ENCODE data around the gene CARD10. TPM values are rescaled to one million over a fixed set of nuclear protein-coding genes. Genes with fewer than 3 reads are reported as not detected.

CARD10 gene
- total and polyA plus RNA-seq, 2 donors = 4.5 to 16.6 TPM

GRCh38 chr22:37488337-37489135 is 30.7 kb downstream of the CARD10 start:
- no peak overlapping the region for H3K4me3 ChIP-seq (ENCODE audit: low read depth, low read length)
- H3K36me3 ChIP-seq (ENCODE audit: insufficient read depth) = no peaks in the 10 kb centered on the region
- H3K4me1 ChIP-seq (ENCODE audit: insufficient read depth) = no peaks in the 10 kb centered on the region
- WGBS = 71% methylated on average over 15 of the region's 15 CpGs
- no peak for DNase-seq (ENCODE audit: extremely low spot score)
- no peak overlapping the region for H3K27ac ChIP-seq (ENCODE audit: low read depth)

DNA sequence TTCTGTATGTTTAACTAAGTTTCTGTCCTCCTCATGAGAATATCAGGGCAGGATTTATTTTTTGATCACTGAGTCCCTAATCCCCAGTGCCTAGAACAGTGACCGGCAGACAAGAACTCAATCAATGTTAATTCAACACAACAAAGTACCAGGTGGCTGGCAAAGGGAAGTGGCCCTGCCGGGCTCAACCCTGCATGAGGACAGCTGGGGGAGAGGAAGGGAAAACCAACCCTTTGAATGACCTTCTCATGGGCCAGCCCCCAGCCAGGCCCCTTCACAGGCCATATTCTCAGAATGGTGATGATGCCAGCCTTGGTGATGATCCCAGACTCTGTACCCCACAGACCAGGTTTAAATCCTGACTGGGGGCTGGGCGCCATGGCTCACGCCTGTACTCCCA is 31.6 kb downstream of the CARD10 start:
- 78% methylated on average over 4 of the region's 4 CpGs for WGBS
- Histone ChIP-seq H3K4me1 (ENCODE audit: insufficient read depth) (no peaks in the 10 kb centered on the region), H3K36me3 (ENCODE audit: insufficient read depth) (no peaks in the 10 kb centered on the region), H3K27ac (ENCODE audit: low read depth) (no peak overlapping the region), H3K4me3 (ENCODE audit: low read depth, low read length) (no peak overlapping the region)
- DNase-seq (ENCODE audit: extremely low spot score) = no peak

GRCh38 chr22:37487129-37487528 is 32.1 kb downstream of the CARD10 start:
- Histone ChIP-seq H3K4me1 (ENCODE audit: insufficient read depth) (no peaks in the 10 kb centered on the region), H3K27ac (ENCODE audit: low read depth) (no peak overlapping the region), H3K36me3 (ENCODE audit: insufficient read depth) (no peaks in the 10 kb centered on the region), H3K4me3 (ENCODE audit: low read depth, low read length) (no peak overlapping the region)
- DNase-seq (ENCODE audit: extremely low spot score) = no peak
- WGBS = 77% methylated on average over 10 of the region's 10 CpGs

- no peaks in the 10 kb centered on the region for H3K36me3 ChIP-seq (ENCODE audit: insufficient read depth)
- H3K4me3 ChIP-seq (ENCODE audit: low read depth, low read length) = peak within 1 kb of the TSS; percentile 41
These were observed 32.9 kb downstream of the CARD10 start, which contains the start of gene MFNG for GRCh38 chr22:37486224-37486845. Gene MFNG (minus strand): TSS chr22:37486384. CDS start chr22:37486177, 207 bp downstream.

DNA sequence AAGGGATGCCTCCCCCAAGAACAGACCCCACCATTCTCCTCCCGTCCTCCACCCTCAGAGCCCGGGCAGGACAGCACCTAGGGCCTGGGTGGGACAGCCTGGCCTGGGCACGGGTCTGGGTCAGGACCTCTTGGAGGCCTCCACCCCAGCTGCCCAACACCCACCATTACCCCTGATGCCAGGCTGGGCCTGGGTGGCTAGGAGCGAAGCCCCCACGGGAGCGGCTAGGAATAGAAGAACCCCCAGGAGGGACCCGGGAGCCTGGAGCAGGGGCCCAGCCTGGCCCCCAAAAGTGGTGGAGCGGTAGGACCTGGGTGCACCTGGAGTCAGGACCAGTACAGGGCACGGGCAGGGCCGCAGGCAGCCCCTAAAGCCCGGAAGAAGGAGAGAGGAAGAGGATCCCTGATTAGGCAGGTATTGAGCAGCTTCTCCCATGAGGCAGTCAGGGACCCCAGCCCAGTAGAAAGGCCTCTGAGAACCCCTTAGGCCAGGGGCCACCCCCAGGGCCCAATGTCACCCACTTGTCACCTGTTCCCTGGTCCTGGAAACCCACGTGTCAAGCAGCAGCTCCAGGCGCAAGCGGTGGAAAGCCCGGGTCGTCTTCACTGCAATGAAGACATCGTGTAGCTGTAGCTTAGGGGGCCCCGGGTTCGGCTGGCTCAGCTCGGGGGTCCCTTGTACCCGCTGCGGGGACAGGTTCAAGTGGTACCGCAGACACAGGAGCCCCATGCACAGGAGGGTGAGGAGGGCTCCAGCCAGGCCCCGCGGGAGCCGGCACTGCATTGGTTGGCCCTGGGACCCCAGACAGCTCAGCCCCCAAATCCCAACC is 33.6 kb downstream of the CARD10 start:
- H3K27ac ChIP-seq (ENCODE audit: low read depth) = no peak overlapping the region

More at GRCh38 chr22:37486224-37486845, 32.9 kb downstream of the CARD10 start, which contains the start of gene MFNG:
- Histone ChIP-seq H3K27ac (ENCODE audit: low read depth) (no peak within 1 kb of the TSS), H3K4me1 (ENCODE audit: insufficient read depth) (no peaks in the 10 kb centered on the region)
- no peak for DNase-seq (ENCODE audit: extremely low spot score)
- 3% methylated on average over 24 of the region's 24 CpGs for WGBS

DNA sequence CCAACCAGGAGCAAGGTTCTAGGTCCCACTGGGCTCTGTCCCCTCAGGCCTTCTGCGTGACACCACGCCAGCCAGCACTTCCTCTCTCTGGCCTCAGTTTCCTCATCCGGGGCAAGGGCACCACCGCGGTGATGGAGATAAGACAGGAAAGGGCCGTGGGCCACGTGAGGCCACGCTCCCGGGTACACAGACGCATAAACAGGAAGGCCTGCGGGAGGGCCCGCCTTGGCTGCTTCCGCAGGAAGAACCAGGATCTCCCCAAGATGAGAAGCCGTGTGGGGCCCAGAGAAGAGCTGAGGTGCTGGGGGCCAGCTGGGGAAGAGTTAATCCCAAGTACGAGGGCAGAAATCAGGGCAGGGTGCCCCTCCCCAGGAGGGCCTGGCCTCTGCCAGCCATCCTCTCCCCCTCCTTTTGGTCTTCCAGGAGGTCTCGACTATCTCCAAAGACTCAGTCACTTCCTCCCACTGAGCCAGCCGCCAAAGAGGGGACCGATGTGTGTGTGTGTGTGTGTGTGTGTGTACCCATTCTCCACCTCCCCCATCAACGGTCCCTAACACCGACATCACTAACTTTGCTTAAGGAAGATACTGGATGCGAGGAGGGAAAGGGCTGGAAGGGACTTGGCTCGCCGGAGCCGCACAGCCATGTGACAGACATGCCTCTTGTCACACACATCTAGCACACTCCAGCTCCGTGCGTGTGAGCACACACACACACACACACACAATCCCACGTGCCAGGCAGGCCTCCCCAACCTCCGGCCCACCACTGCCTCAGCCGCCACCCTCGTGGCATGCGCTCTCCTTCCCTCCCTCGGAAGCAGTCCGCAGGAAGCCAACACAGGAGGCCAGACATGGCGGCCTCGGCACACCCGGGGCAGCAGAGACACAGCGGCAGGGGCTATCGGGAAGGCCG is 34.5 kb downstream of the CARD10 start:
- Histone ChIP-seq H3K36me3 (ENCODE audit: insufficient read depth) (no peaks in the 10 kb centered on the region), H3K4me3 (ENCODE audit: low read depth, low read length) (peak overlapping the region; percentile 41), H3K27ac (ENCODE audit: low read depth) (no peak overlapping the region), H3K4me1 (ENCODE audit: insufficient read depth) (no peaks in the 10 kb centered on the region)
- no peak for DNase-seq (ENCODE audit: extremely low spot score)
- WGBS = 69% methylated on average over 39 of the region's 39 CpGs

More for the DNA sequence above, 33.6 kb downstream of the CARD10 start:
- H3K36me3 ChIP-seq (ENCODE audit: insufficient read depth) = no peaks in the 10 kb centered on the region
- H3K4me3 ChIP-seq (ENCODE audit: low read depth, low read length) = peak overlapping the region; percentile 41
- WGBS = 63% methylated on average over 26 of the region's 26 CpGs
- DNase-seq (ENCODE audit: extremely low spot score) = no peak
- H3K4me1 ChIP-seq (ENCODE audit: insufficient read depth) = no peaks in the 10 kb centered on the region

DNA sequence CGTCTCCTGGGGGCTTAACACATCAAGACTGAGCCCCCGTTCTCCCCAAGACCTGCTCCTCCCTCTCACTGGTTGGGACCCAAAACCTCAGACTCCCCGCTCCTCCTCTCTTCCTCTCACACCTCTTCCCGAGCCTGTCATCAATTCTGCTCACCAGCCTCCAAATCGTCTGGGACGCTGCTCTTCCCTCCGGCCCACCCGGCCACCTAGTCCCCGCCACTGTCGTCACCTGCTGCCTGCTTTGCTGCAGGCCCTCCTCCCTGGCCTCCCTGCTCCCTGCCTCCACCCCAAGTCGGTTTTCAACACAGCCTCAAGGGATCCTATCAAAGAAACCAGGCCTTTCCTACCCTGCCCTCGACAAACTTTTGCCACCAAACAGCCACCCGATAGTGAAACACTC is 36.2 kb downstream of the CARD10 start:
- H3K4me3 ChIP-seq (ENCODE audit: low read depth, low read length) = no peak overlapping the region
- H3K27ac ChIP-seq (ENCODE audit: low read depth) = no peak overlapping the region
- no peaks in the 10 kb centered on the region for H3K4me1 ChIP-seq (ENCODE audit: insufficient read depth)
- H3K36me3 ChIP-seq (ENCODE audit: insufficient read depth) = no peaks in the 10 kb centered on the region
- 68% methylated on average over 13 of the region's 13 CpGs for WGBS
- no peak for DNase-seq (ENCODE audit: extremely low spot score)

DNA sequence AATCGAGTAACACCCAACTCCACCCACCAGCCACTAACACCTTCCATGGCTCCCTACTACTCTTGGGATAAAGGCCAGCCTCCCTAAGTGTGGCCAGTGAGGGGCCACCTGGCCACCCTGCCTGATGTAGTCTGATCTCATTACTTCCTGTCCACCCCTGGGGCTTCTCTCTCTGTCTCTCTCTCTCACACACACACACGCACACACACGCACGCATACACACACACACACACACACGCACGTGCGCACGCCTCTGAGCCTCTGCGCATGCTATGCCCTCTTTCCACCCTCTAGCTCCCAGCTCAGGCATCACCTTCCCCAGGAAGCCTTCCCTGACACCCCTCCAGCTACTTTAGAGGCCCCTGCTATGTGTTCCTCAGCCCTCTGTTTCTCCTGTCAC is 37.0 kb downstream of the CARD10 start:
- H3K4me3 ChIP-seq (ENCODE audit: low read depth, low read length) = no peak overlapping the region
- DNase-seq (ENCODE audit: extremely low spot score) = no peak
- 77% methylated on average over 9 of the region's 9 CpGs for WGBS
- no peak overlapping the region for H3K27ac ChIP-seq (ENCODE audit: low read depth)
- no peaks in the 10 kb centered on the region for H3K36me3 ChIP-seq (ENCODE audit: insufficient read depth)
- no peaks in the 10 kb centered on the region for H3K4me1 ChIP-seq (ENCODE audit: insufficient read depth)

- DNase-seq (ENCODE audit: extremely low spot score) = no peak
- Histone ChIP-seq H3K36me3 (ENCODE audit: insufficient read depth) (no peaks in the 10 kb centered on the region), H3K4me3 (ENCODE audit: low read depth, low read length) (no peak overlapping the region), H3K4me1 (ENCODE audit: insufficient read depth) (no peaks in the 10 kb centered on the region), H3K27ac (ENCODE audit: low read depth) (no peak overlapping the region)
- 77% methylated on average over 12 of the region's 12 CpGs for WGBS
These were observed 37.8 kb downstream of the CARD10 start for GRCh38 chr22:37481347-37481907.

DNA sequence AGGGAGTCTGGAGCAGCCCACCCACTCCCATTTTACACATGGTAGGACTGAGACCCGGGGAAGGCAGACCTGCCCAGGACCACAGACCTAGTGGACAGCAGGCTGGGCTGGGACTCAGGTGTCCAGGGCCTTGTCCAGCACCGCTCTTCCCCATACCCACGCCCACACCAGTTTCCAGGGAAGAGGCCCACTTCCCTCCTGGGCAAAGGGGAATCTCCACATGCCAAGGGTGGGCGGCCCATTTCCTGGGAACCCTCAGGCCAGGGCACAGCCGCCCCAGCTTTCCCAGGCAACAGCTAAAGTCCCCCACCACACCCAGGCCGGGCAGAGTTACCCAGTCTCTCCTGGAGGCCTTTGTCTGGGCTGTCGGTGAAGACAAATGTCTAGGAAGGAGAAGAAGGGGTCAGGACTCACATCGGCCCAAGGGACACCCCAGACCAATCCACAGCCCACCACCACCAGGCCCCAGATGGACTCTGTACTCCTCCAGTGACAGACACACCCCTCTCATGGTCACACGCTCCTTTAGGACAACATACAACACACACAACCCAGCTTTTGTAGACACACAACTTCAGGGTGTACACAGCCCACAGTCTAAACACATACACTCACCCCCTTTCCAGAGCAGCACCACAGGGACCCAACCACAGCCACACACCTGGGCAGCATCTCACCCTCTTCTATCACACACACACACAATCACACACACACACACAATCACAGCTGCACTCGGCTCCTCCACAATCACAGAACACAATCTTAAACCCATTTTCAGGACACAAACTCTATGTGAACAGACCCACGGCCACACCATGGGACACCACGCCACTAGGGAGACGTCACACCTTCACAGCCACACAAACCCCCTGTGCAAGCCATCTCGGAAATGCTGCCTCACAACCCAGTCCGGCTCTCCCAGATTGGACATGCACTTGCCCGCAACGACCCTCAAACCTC is 38.5 kb downstream of the CARD10 start:
- Histone ChIP-seq H3K4me1 (ENCODE audit: insufficient read depth) (no peaks in the 10 kb centered on the region), H3K27ac (ENCODE audit: low read depth) (no peak overlapping the region), H3K36me3 (ENCODE audit: insufficient read depth) (no peaks in the 10 kb centered on the region), H3K4me3 (ENCODE audit: low read depth, low read length) (no peak overlapping the region)
- 84% methylated on average over 17 of the region's 17 CpGs for WGBS
- DNase-seq (ENCODE audit: extremely low spot score) = no peak

- 79% methylated on average over 15 of the region's 15 CpGs for WGBS
- Histone ChIP-seq H3K4me1 (ENCODE audit: insufficient read depth) (no peaks in the 10 kb centered on the region), H3K36me3 (ENCODE audit: insufficient read depth) (no peaks in the 10 kb centered on the region), H3K27ac (ENCODE audit: low read depth) (no peak overlapping the region), H3K4me3 (ENCODE audit: low read depth, low read length) (no peak overlapping the region)
- DNase-seq (ENCODE audit: extremely low spot score) = no peak
These were observed 40.0 kb downstream of the CARD10 start for GRCh38 chr22:37479196-37479595.
